MCF 10A (cell line): Measurements from ENCODE around the gene CAMSAP1. TPM values are rescaled to one million over a fixed set of nuclear protein-coding genes. Genes with fewer than 3 reads are reported as not detected.

Experiments used
- BruUV-seq: library from RNA; stranded (reverse); fragments of 400-500 nt; replicated peaks from 2 replicates; lab custom pipeline; 2021; lab: Mats Ljungman, UMichigan
- CTCF ChIA-PET: fragments of 300-600 bp; sonication (Branson Sonifier 250); formaldehyde crosslinking; extraction: SDS; loops from one replicate; lab custom pipeline; 2021; ENCODE audit warnings: antibody characterized with exemption, inconsistent platforms; lab: Yijun Ruan, JAX
- POLR2A ChIA-PET: fragments of 300-600, 350-650 bp; sonication (Branson Sonifier 250); formaldehyde crosslinking; extraction: SDS; loops from one replicate; lab custom pipeline; 2020; ENCODE audit warnings: antibody characterized with exemption, inconsistent platforms; lab: Yijun Ruan, JAX
- DNase-seq: peaks from one replicate; pipeline ENCODE4 v3.0.0-alpha.2; 2018; ENCODE audit not compliant: unreplicated experiment
- H3K27ac Mint-ChIP-seq: one replicate; pipeline ENCODE4 v1.8.0; 2022; ENCODE audit warnings: mild to moderate bottlenecking, low read depth, mixed read lengths; ENCODE audit not compliant: unreplicated experiment
- H3K27me3 Mint-ChIP-seq: one replicate; pipeline ENCODE4 v1.8.0; 2022; ENCODE audit warnings: mixed read lengths; ENCODE audit not compliant: insufficient read depth, unreplicated experiment
- H3K36me3 Mint-ChIP-seq: one replicate; pipeline ENCODE4 v1.8.0; 2022; ENCODE audit warnings: mild to moderate bottlenecking, moderate library complexity, mixed read lengths; ENCODE audit not compliant: insufficient read depth, unreplicated experiment
- H3K4me1 Mint-ChIP-seq: one replicate; pipeline ENCODE4 v1.8.0; 2022; ENCODE audit warnings: mixed read lengths; ENCODE audit not compliant: insufficient read depth, unreplicated experiment
- H3K4me3 Mint-ChIP-seq: one replicate; pipeline ENCODE4 v1.8.0; 2022; ENCODE audit warnings: mild to moderate bottlenecking, moderate library complexity, mixed read lengths; ENCODE audit not compliant: unreplicated experiment
- H3K9me3 Mint-ChIP-seq: one replicate; pipeline ENCODE4 v1.8.0; 2022; ENCODE audit warnings: mixed read lengths; ENCODE audit not compliant: unreplicated experiment
- intact Hi-C: fragments of 100-400 bp; cut with micrococcal nuclease; formaldehyde crosslinking; loops from 2 replicates; pipeline ENCODE4 v1.14.1; 2022
- total RNA-seq: library from RNA; stranded (reverse); gene quantifications from 2 replicates; pipeline ENCODE4 v1.2.3, GENCODE V29; 2022
- TF ChIP-seq, protein P1 (sequence below): fragments of 200-600 bp; IDR thresholded peaks from one replicate; pipeline ENCODE4 v1.8.0; 2022; ENCODE audit warnings: antibody characterized with exemption, mild to moderate bottlenecking; ENCODE audit not compliant: unreplicated experiment

Gene CAMSAP1
- total RNA-seq, 1 experiment from 2014 or later, result 39.5 TPM

DNA sequence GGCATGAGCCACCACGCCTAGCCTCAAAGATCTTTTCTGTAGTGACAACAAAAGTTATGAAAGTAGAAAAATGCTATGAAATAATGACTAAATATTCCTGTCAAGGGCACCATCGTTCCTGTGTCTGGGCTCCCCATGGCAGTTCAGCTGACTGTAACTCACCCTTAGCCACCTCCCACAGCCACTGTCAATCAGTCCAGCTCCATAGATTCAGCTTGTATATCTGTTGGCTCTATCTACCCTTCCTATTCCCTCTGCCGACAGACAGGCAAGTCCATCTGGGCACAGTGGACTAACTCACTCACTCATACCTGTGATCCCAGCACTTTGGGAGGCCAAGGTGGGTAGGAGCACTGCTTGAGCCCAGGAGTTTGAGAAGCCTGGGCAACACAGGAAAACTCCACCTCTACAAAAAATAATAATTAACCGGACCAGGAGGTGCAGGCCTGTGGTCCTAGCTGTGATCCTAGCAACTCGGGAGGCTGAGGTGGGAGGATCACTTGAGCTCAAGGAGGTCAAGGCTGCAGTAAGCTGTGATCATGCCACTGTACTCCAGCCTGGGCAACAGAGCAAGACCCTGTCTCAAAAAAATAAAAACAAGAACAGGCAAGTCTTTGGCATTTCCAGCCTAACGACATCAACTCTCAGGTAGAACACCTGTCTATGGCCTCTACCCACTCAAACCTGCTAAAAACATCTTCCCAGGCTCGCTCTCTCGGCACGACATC, 6.2 kb downstream of the CAMSAP1 start:
- H3K4me1 Mint-ChIP-seq, result peaks cover 27% of the 10 kb centered on the region
- BruUV-seq, result no TSS peak
- no peaks in the 10 kb centered on the region for H3K27me3 Mint-ChIP-seq
- TF ChIP-seq, protein P1, sequence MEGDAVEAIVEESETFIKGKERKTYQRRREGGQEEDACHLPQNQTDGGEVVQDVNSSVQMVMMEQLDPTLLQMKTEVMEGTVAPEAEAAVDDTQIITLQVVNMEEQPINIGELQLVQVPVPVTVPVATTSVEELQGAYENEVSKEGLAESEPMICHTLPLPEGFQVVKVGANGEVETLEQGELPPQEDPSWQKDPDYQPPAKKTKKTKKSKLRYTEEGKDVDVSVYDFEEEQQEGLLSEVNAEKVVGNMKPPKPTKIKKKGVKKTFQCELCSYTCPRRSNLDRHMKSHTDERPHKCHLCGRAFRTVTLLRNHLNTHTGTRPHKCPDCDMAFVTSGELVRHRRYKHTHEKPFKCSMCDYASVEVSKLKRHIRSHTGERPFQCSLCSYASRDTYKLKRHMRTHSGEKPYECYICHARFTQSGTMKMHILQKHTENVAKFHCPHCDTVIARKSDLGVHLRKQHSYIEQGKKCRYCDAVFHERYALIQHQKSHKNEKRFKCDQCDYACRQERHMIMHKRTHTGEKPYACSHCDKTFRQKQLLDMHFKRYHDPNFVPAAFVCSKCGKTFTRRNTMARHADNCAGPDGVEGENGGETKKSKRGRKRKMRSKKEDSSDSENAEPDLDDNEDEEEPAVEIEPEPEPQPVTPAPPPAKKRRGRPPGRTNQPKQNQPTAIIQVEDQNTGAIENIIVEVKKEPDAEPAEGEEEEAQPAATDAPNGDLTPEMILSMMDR, result no peak
- intact Hi-C loops, result no loop called here
- H3K36me3 Mint-ChIP-seq, result peaks cover 8% of the 10 kb centered on the region
- peaks cover 15% of the 10 kb centered on the region for H3K9me3 Mint-ChIP-seq
- H3K4me3 Mint-ChIP-seq, result no peak overlapping the region
- POLR2A ChIA-PET, result interaction anchor here (0.6 to 0.8 kb wide), 3 partner anchors 10 to 44 kb away, joined by 3 to 6 read pairs (median 3); no protein-coding TSS in a partner anchor
- no peak for DNase-seq
- H3K27ac Mint-ChIP-seq, result peak overlapping the region; percentile 85
- CTCF ChIA-PET, result interaction anchor here (0.9 kb wide), 1 partner anchor 37 kb away, joined by 4 read pairs; no protein-coding TSS in a partner anchor

DNA sequence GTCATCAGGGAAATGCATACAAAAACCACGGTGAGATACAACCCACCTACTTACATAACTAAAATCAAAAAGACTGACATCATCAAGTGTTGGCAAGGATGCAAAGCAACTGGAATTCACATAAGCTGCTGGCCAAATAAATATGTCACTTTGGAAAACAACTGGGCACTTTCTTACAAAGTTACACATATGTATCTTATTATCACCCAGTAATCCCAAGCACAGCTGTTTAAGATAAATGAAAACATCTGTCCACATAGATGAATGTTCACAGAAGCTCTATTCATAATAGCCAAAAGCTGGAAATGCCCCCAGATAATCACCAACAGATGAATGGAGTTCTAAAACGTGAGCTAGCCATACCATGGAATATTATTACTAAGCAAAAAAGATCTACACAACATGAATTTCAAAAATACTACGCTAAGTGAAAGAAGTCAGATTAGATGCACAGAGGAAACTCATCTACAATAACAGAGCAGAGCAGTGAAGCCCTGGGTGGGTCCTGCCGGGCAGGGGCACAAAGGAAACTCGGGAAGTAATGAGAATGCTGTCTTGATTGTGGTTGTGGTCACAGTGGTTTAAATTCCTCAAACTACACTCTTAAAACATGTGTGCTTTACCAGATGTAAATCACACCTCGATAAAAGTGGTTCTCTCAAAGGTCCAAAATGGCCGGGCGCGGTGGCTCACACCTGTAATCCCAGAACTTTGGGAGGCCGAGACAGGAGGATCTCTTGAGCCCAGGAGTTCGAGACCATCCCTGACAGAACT, 8.5 kb downstream of the CAMSAP1 start:
- BruUV-seq, result no TSS peak
- Mint-ChIP-seq H3K4me1 (peaks cover 29% of the 10 kb centered on the region), H3K36me3 (no peaks in the 10 kb centered on the region), H3K9me3 (peaks cover 30% of the 10 kb centered on the region), H3K4me3 (no peak overlapping the region), H3K27me3 (no peaks in the 10 kb centered on the region), H3K27ac (no peak overlapping the region)
- intact Hi-C loops, result no loop called here
- no peak for DNase-seq
- TF ChIP-seq, protein P1, result no peak
- ChIA-PET POLR2A (interaction anchor here (0.6 kb wide), 1 partner anchor 21 kb away, joined by 3 read pairs; no protein-coding TSS in a partner anchor), CTCF (interaction anchor here (0.8 kb wide), 1 partner anchor 34 kb away, joined by 3 read pairs; no protein-coding TSS in a partner anchor)

DNA sequence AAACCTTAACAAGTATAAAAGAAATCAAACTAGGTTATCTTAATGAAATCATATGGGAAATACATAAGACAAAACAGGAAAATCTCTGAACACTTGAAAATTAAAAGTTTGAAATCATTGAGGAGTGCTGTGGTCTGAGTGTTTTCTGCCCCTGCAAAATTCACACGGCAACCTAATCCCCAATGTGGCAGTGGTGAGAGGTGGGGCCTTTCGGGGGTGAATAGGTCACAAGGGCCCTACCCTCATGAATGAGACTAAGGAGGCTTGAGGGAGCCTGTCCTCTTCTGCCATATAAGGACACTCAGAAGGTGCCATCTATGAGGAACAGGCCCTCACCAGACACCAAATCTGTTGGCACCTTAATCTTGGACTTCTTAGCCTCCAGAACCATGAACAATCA, 10.7 kb downstream of the CAMSAP1 start:
- no peaks in the 10 kb centered on the region for H3K36me3 Mint-ChIP-seq
- peaks cover 38% of the 10 kb centered on the region for H3K4me1 Mint-ChIP-seq
- H3K27me3 Mint-ChIP-seq, result no peaks in the 10 kb centered on the region
- POLR2A ChIA-PET, result no interaction called here
- CTCF ChIA-PET, result interaction anchor here (0.6 kb wide), 1 partner anchor 345 kb away, joined by 3 read pairs; no protein-coding TSS in a partner anchor
- H3K27ac Mint-ChIP-seq, result no peak overlapping the region
- H3K4me3 Mint-ChIP-seq, result no peak overlapping the region
- DNase-seq, result no peak
- peaks cover 30% of the 10 kb centered on the region for H3K9me3 Mint-ChIP-seq
- BruUV-seq, result no TSS peak
- TF ChIP-seq, protein P1, result no peak
- intact Hi-C loops, result no loop called here

DNA sequence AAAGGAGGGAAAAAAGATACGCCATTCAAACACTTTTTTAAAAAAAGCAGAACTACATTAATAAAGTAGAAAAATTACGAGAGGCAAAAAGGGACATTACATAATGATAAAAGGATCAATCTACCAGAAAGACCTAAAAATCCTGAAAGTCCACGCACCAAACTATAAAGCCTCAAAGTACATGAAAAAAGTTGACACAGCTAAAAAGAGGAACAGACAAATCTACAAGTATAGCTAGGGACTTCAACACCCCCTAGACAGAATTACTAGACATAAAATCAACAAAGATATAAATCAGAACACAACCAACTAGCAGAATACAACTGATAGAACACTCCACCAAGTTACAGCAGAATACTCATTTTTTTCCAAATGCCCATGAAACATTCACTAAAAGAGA, 11.1 kb downstream of the CAMSAP1 start:
- Mint-ChIP-seq H3K36me3 (no peaks in the 10 kb centered on the region), H3K27me3 (no peaks in the 10 kb centered on the region), H3K4me3 (no peak overlapping the region), H3K4me1 (peaks cover 41% of the 10 kb centered on the region), H3K9me3 (peaks cover 30% of the 10 kb centered on the region), H3K27ac (no peak overlapping the region)
- DNase-seq, result no peak
- no TSS peak for BruUV-seq
- intact Hi-C loops, result no loop called here
- CTCF ChIA-PET, result interaction anchor here (0.6 kb wide), 1 partner anchor 346 kb away, joined by 3 read pairs; no protein-coding TSS in a partner anchor
- POLR2A ChIA-PET, result interaction anchor here (1.4 kb wide), 1 partner anchor 9 kb away, joined by 4 read pairs; no protein-coding TSS in a partner anchor
- TF ChIP-seq, protein P1, result no peak
